ENCODE data around the gene SCYGR1.
"Not testable (repeated sequence)": the region's sequence is repeated elsewhere in the genome, so short reads cannot be mapped to it uniquely, and the experiment has no call there.

The SCYGR1 gene

GRCh38 chr2:227368574-227368973, 19.2 kb downstream of the SCYGR1 start:
- H3K9me3 ChIP-seq (ENCODE audit: control insufficient read depth, low read length), result no peaks in the 10 kb centered on the region
- H3K4me3 ChIP-seq (ENCODE audit: extremely low read depth, insufficient read depth, low read length, poor library complexity, severe bottlenecking), result no peak overlapping the region
- H3K36me3 ChIP-seq (ENCODE audit: control insufficient read depth, insufficient read depth, low read length), result no peaks in the 10 kb centered on the region
- 93 to 96% methylated on average over 3 to 4 of the region's 5 CpGs for WGBS, 2 experiments (ENCODE audit: insufficient coverage in 2 of 2)
- no peak overlapping the region for H3K27ac ChIP-seq (ENCODE audit: low read depth, low read length, severe bottlenecking)
- peaks cover 3% of the 10 kb centered on the region for H3K4me1 ChIP-seq (ENCODE audit: control insufficient read depth, insufficient read depth, low read length, poor library complexity, severe bottlenecking)

- H3K9me3 ChIP-seq (ENCODE audit: control insufficient read depth, low read length), result no peaks in the 10 kb centered on the region
- H3K36me3 ChIP-seq (ENCODE audit: control insufficient read depth, insufficient read depth, low read length), result no peaks in the 10 kb centered on the region
- WGBS, 2 experiments (ENCODE audit: insufficient coverage in 2 of 2), result 100% methylated on average over 2 of the region's 3 CpGs; no CpG with 5 or more reads in 1 of the 2 experiments
- H3K4me3 ChIP-seq (ENCODE audit: extremely low read depth, insufficient read depth, low read length, poor library complexity, severe bottlenecking), result no peak overlapping the region
- peaks cover 3% of the 10 kb centered on the region for H3K4me1 ChIP-seq (ENCODE audit: control insufficient read depth, insufficient read depth, low read length, poor library complexity, severe bottlenecking)
- no peak overlapping the region for H3K27ac ChIP-seq (ENCODE audit: low read depth, low read length, severe bottlenecking)
These were observed 20.3 kb downstream of the SCYGR1 start for GRCh38 chr2:227367427-227367795.

- Histone ChIP-seq H3K36me3 (ENCODE audit: control insufficient read depth, insufficient read depth, low read length) (no peaks in the 10 kb centered on the region), H3K27ac (ENCODE audit: low read depth, low read length, severe bottlenecking) (no peak overlapping the region), H3K4me3 (ENCODE audit: extremely low read depth, insufficient read depth, low read length, poor library complexity, severe bottlenecking) (no peak overlapping the region), H3K4me1 (ENCODE audit: control insufficient read depth, insufficient read depth, low read length, poor library complexity, severe bottlenecking) (peaks cover 3% of the 10 kb centered on the region), H3K9me3 (ENCODE audit: control insufficient read depth, low read length) (no peaks in the 10 kb centered on the region)
- 84 to 87% methylated on average over 8 of the region's 11 CpGs for WGBS, 2 experiments (ENCODE audit: insufficient coverage in 2 of 2)
These were observed 20.9 kb downstream of the SCYGR1 start for GRCh38 chr2:227366769-227367426.

GRCh38 chr2:227365833-227366232, 21.9 kb downstream of the SCYGR1 start:
- no peak overlapping the region for H3K27ac ChIP-seq (ENCODE audit: low read depth, low read length, severe bottlenecking)
- H3K9me3 ChIP-seq (ENCODE audit: control insufficient read depth, low read length), result no peaks in the 10 kb centered on the region
- no CpG with 5 or more reads among the region's 3 CpGs for WGBS, 2 experiments (ENCODE audit: insufficient coverage in 2 of 2)
- no peak overlapping the region for H3K4me3 ChIP-seq (ENCODE audit: extremely low read depth, insufficient read depth, low read length, poor library complexity, severe bottlenecking)
- peaks cover 2% of the 10 kb centered on the region for H3K36me3 ChIP-seq (ENCODE audit: control insufficient read depth, insufficient read depth, low read length)
- peaks cover under 1% of the 10 kb centered on the region for H3K4me1 ChIP-seq (ENCODE audit: control insufficient read depth, insufficient read depth, low read length, poor library complexity, severe bottlenecking)

GRCh38 chr2:227364585-227365263, 23.0 kb downstream of the SCYGR1 start:
- H3K36me3 ChIP-seq (ENCODE audit: control insufficient read depth, insufficient read depth, low read length), result peaks cover 11% of the 10 kb centered on the region
- not testable (repeated sequence) for H3K4me3 ChIP-seq (ENCODE audit: extremely low read depth, insufficient read depth, low read length, poor library complexity, severe bottlenecking); H3K27ac ChIP-seq (ENCODE audit: low read depth, low read length, severe bottlenecking); H3K4me1 ChIP-seq (ENCODE audit: control insufficient read depth, insufficient read depth, low read length, poor library complexity, severe bottlenecking); H3K9me3 ChIP-seq (ENCODE audit: control insufficient read depth, low read length)
- WGBS, 2 experiments (ENCODE audit: insufficient coverage in 2 of 2), result 90 to 97% methylated on average over 8 to 11 of the region's 11 CpGs

GRCh38 chr2:227363756-227364155, 24.0 kb downstream of the SCYGR1 start:
- Histone ChIP-seq H3K4me1 (ENCODE audit: control insufficient read depth, insufficient read depth, low read length, poor library complexity, severe bottlenecking) (no peaks in the 10 kb centered on the region), H3K27ac (ENCODE audit: low read depth, low read length, severe bottlenecking) (no peak overlapping the region)
- WGBS, 2 experiments (ENCODE audit: insufficient coverage in 2 of 2), result 90 to 93% methylated on average over 2 to 3 of the region's 6 CpGs

GRCh38 chr2:227360351-227360750, 27.4 kb downstream of the SCYGR1 start:
- no peaks in the 10 kb centered on the region for H3K4me1 ChIP-seq (ENCODE audit: control insufficient read depth, insufficient read depth, low read length, poor library complexity, severe bottlenecking)
- peaks cover 48% of the 10 kb centered on the region for H3K36me3 ChIP-seq (ENCODE audit: control insufficient read depth, insufficient read depth, low read length)
- WGBS, 2 experiments (ENCODE audit: insufficient coverage in 2 of 2), result 96 to 100% methylated on average over 3 to 4 of the region's 5 CpGs
- H3K9me3 ChIP-seq (ENCODE audit: control insufficient read depth, low read length), result no peaks in the 10 kb centered on the region
- no peak overlapping the region for H3K27ac ChIP-seq (ENCODE audit: low read depth, low read length, severe bottlenecking)
- H3K4me3 ChIP-seq (ENCODE audit: extremely low read depth, insufficient read depth, low read length, poor library complexity, severe bottlenecking), result no peak overlapping the region

More at GRCh38 chr2:227363756-227364155, 24.0 kb downstream of the SCYGR1 start:
- no peak overlapping the region for H3K4me3 ChIP-seq (ENCODE audit: extremely low read depth, insufficient read depth, low read length, poor library complexity, severe bottlenecking)
- H3K9me3 ChIP-seq (ENCODE audit: control insufficient read depth, low read length), result no peaks in the 10 kb centered on the region
- H3K36me3 ChIP-seq (ENCODE audit: control insufficient read depth, insufficient read depth, low read length), result peaks cover 19% of the 10 kb centered on the region

- H3K36me3 ChIP-seq (ENCODE audit: control insufficient read depth, insufficient read depth, low read length), result peaks cover 30% of the 10 kb centered on the region
- H3K4me3 ChIP-seq (ENCODE audit: extremely low read depth, insufficient read depth, low read length, poor library complexity, severe bottlenecking), result no peak overlapping the region
- no peak overlapping the region for H3K27ac ChIP-seq (ENCODE audit: low read depth, low read length, severe bottlenecking)
- 88 to 97% methylated on average over 3 to 4 of the region's 4 CpGs for WGBS, 2 experiments (ENCODE audit: insufficient coverage in 2 of 2)
- no peaks in the 10 kb centered on the region for H3K4me1 ChIP-seq (ENCODE audit: control insufficient read depth, insufficient read depth, low read length, poor library complexity, severe bottlenecking)
- no peaks in the 10 kb centered on the region for H3K9me3 ChIP-seq (ENCODE audit: control insufficient read depth, low read length)
These were observed 36.1 kb downstream of the SCYGR1 start for GRCh38 chr2:227351639-227352038.

- 92% methylated on average over 2 of the region's 7 CpGs; no CpG with 5 or more reads in 1 of the 2 experiments for WGBS, 2 experiments (ENCODE audit: insufficient coverage in 2 of 2)
- peaks cover 20% of the 10 kb centered on the region for H3K36me3 ChIP-seq (ENCODE audit: control insufficient read depth, insufficient read depth, low read length)
- no peak overlapping the region for H3K4me3 ChIP-seq (ENCODE audit: extremely low read depth, insufficient read depth, low read length, poor library complexity, severe bottlenecking)
- no peak overlapping the region for H3K27ac ChIP-seq (ENCODE audit: low read depth, low read length, severe bottlenecking)
- peaks cover 4% of the 10 kb centered on the region for H3K4me1 ChIP-seq (ENCODE audit: control insufficient read depth, insufficient read depth, low read length, poor library complexity, severe bottlenecking)
- H3K9me3 ChIP-seq (ENCODE audit: control insufficient read depth, low read length), result no peaks in the 10 kb centered on the region
These were observed 37.6 kb downstream of the SCYGR1 start for GRCh38 chr2:227349989-227350612.

GRCh38 chr2:227348324-227348723, 39.4 kb downstream of the SCYGR1 start:
- 100% methylated on average over 1 of the region's 2 CpGs; no CpG with 5 or more reads in 1 of the 2 experiments for WGBS, 2 experiments (ENCODE audit: insufficient coverage in 2 of 2)
- Histone ChIP-seq H3K27ac (ENCODE audit: low read depth, low read length, severe bottlenecking) (no peak overlapping the region), H3K4me3 (ENCODE audit: extremely low read depth, insufficient read depth, low read length, poor library complexity, severe bottlenecking) (no peak overlapping the region), H3K4me1 (ENCODE audit: control insufficient read depth, insufficient read depth, low read length, poor library complexity, severe bottlenecking) (peaks cover 4% of the 10 kb centered on the region), H3K36me3 (ENCODE audit: control insufficient read depth, insufficient read depth, low read length) (peaks cover 24% of the 10 kb centered on the region), H3K9me3 (ENCODE audit: control insufficient read depth, low read length) (no peaks in the 10 kb centered on the region)

- H3K4me3 ChIP-seq (ENCODE audit: extremely low read depth, insufficient read depth, low read length, poor library complexity, severe bottlenecking), result no peak overlapping the region
- H3K4me1 ChIP-seq (ENCODE audit: control insufficient read depth, insufficient read depth, low read length, poor library complexity, severe bottlenecking), result peaks cover 4% of the 10 kb centered on the region
- H3K36me3 ChIP-seq (ENCODE audit: control insufficient read depth, insufficient read depth, low read length), result peaks cover 33% of the 10 kb centered on the region
- 80 to 90% methylated on average over 5 to 6 of the region's 7 CpGs for WGBS, 2 experiments (ENCODE audit: insufficient coverage in 2 of 2)
- H3K9me3 ChIP-seq (ENCODE audit: control insufficient read depth, low read length), result no peaks in the 10 kb centered on the region
- H3K27ac ChIP-seq (ENCODE audit: low read depth, low read length, severe bottlenecking), result no peak overlapping the region
These were observed 40.6 kb downstream of the SCYGR1 start for GRCh38 chr2:227347117-227347516.

Data from mesodermal cell (in vitro differentiated cells).